Left ventricle myocardium superior (tissue), 1 donor: ENCODE data around the gene GRIA1. TPM values are rescaled to one million over a fixed set of nuclear protein-coding genes. Genes with fewer than 3 reads are reported as not detected.
A peak's percentile ranks its signal among the peaks of the same experiment; 100 is the strongest.

Source experiments
- ATAC-seq: fragments of 200-7000 bp; cut with Tn5 transposase; one replicate; pipeline ENCODE4 v1.9.1; 2020; ENCODE audit warnings: mild to moderate bottlenecking, moderate library complexity
- DNase-seq: peaks from one replicate; pipeline ENCODE4 v3.0.0-alpha.2; 2020
- intact Hi-C: fragments of 100-400 bp; cut with micrococcal nuclease; formaldehyde crosslinking; loops from one replicate; pipeline ENCODE4 v1.11.0; 2022
- total RNA-seq: library from RNA; stranded (reverse); fragmentation: NEBNext Ultra II Directional; extraction: Animal tissue kit (Norgen Biotek cat#: 25700); gene quantifications from one replicate; pipeline ENCODE4 v1.2.1, GENCODE V29; 2021
- donor health status: DM: no; HTN: yes; CAD: no; lungs with severe emphysema.

Gene GRIA1
- total RNA-seq, 1 donor from 2014 or later: 0.15 TPM

- intact Hi-C loops: loop anchor here (10.0 kb wide), 1 partner anchor 224 kb away; no protein-coding TSS in a partner anchor
- ATAC-seq (no peak), DNase-seq (no peak)
These were observed 721 bp downstream of the GRIA1 start for GRCh38 chr5:153491038-153491744.

GRCh38 chr5:153491856-153492255 is 1.4 kb downstream of the GRIA1 start:
- no peak for DNase-seq
- intact Hi-C loops: loop anchor here (10.0 kb wide), 1 partner anchor 223 kb away; no protein-coding TSS in a partner anchor
- no peak for ATAC-seq

GRCh38 chr5:153496835-153497234 is 6.4 kb downstream of the GRIA1 start:
- intact Hi-C loops: loop anchor here (2.0 to 10.0 kb wide), 2 partner anchors 218 to 468 kb away; no protein-coding TSS in a partner anchor
- ATAC-seq (peak; percentile 46), DNase-seq (no peak)

GRCh38 chr5:153498516-153498915 is 8.0 kb downstream of the GRIA1 start:
- intact Hi-C loops: loop anchor here (10.0 kb wide), 1 partner anchor 216 kb away; no protein-coding TSS in a partner anchor
- DNase-seq: no peak

GRCh38 chr5:153500178-153500577 is 9.7 kb downstream of the GRIA1 start:
- intact Hi-C loops: no loop called here
- ATAC-seq (no peak), DNase-seq (no peak)

More at GRCh38 chr5:153498516-153498915, 8.0 kb downstream of the GRIA1 start:
- ATAC-seq: no peak

GRCh38 chr5:153504726-153505125 is 14.3 kb downstream of the GRIA1 start:
- ATAC-seq: no peak
- no peak for DNase-seq
- intact Hi-C loops: no loop called here

GRCh38 chr5:153508700-153509099 is 18.2 kb downstream of the GRIA1 start:
- no peak for ATAC-seq
- intact Hi-C loops: no loop called here
- DNase-seq: no peak

- intact Hi-C loops: no loop called here
- DNase-seq: no peak
- ATAC-seq: no peak
These were observed 21.2 kb downstream of the GRIA1 start for GRCh38 chr5:153511622-153512021.

GRCh38 chr5:153513156-153513555 is 22.7 kb downstream of the GRIA1 start:
- DNase-seq (peak; percentile 33), ATAC-seq (no peak)
- intact Hi-C loops: no loop called here

GRCh38 chr5:153515301-153515700 is 24.8 kb downstream of the GRIA1 start:
- intact Hi-C loops: no loop called here
- no peak for DNase-seq
- ATAC-seq: no peak

GRCh38 chr5:153516504-153517240 is 26.2 kb downstream of the GRIA1 start:
- intact Hi-C loops: no loop called here
- ATAC-seq (no peak), DNase-seq (no peak)

- ATAC-seq: peak; percentile 15
- DNase-seq: no peak
- intact Hi-C loops: no loop called here
These were observed 26.8 kb downstream of the GRIA1 start for GRCh38 chr5:153517241-153517611.

- intact Hi-C loops: no loop called here
- DNase-seq (no peak), ATAC-seq (no peak)
These were observed 29.7 kb downstream of the GRIA1 start for GRCh38 chr5:153520137-153520536.

GRCh38 chr5:153520952-153521351 is 30.5 kb downstream of the GRIA1 start:
- intact Hi-C loops: no loop called here
- ATAC-seq (no peak), DNase-seq (no peak)

- intact Hi-C loops: no loop called here
- DNase-seq: no peak
- peak; percentile 47 for ATAC-seq
These were observed 32.7 kb downstream of the GRIA1 start for GRCh38 chr5:153523211-153523610.

- DNase-seq (peak; percentile 45), ATAC-seq (peak; percentile 41)
- intact Hi-C loops: no loop called here
These were observed 33.4 kb downstream of the GRIA1 start for GRCh38 chr5:153523831-153524230.

GRCh38 chr5:153525536-153525935 is 35.1 kb downstream of the GRIA1 start:
- ATAC-seq: no peak
- intact Hi-C loops: no loop called here
- DNase-seq: no peak

GRCh38 chr5:153530357-153531143 is 40.1 kb downstream of the GRIA1 start:
- intact Hi-C loops: no loop called here
- ATAC-seq: peak; percentile 47
- no peak for DNase-seq

GRCh38 chr5:153533546-153533945 is 43.1 kb downstream of the GRIA1 start:
- intact Hi-C loops: no loop called here
- DNase-seq (no peak), ATAC-seq (no peak)

- intact Hi-C loops: no loop called here
- DNase-seq (no peak), ATAC-seq (no peak)
These were observed 43.6 kb downstream of the GRIA1 start for GRCh38 chr5:153534102-153534501.
